T-helper 22 cell (primary cell): ENCODE data around the gene DBF4B.
"Not testable (repeated sequence)": the region's sequence is repeated elsewhere in the genome, so short reads cannot be mapped to it uniquely, and the experiment has no call there.

Experiments
- DNase-seq: peaks from one replicate; pipeline ENCODE4 v3.0.0-alpha.2; 2020; ENCODE audit warnings: low read depth

The DBF4B gene, protein sequence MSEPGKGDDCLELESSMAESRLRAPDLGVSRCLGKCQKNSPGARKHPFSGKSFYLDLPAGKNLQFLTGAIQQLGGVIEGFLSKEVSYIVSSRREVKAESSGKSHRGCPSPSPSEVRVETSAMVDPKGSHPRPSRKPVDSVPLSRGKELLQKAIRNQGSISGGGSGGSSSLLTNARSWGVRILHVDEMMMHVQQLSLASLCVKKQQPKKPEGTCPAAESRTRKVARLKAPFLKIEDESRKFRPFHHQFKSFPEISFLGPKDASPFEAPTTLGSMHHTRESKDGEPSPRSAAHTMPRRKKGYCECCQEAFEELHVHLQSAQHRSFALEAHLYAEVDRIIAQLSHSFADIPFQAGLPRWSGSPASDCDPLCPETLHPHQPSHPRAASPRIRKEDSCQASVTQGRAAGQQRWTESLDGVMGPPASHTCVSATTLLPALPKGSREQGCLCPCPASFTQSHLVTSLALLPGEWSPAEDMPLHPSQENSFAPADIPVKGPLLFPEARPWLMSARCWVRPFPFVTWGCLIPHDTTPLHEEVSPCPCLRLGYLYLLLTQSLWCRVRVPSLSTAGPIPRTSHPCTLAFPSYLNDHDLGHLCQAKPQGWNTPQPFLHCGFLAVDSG

DNA sequence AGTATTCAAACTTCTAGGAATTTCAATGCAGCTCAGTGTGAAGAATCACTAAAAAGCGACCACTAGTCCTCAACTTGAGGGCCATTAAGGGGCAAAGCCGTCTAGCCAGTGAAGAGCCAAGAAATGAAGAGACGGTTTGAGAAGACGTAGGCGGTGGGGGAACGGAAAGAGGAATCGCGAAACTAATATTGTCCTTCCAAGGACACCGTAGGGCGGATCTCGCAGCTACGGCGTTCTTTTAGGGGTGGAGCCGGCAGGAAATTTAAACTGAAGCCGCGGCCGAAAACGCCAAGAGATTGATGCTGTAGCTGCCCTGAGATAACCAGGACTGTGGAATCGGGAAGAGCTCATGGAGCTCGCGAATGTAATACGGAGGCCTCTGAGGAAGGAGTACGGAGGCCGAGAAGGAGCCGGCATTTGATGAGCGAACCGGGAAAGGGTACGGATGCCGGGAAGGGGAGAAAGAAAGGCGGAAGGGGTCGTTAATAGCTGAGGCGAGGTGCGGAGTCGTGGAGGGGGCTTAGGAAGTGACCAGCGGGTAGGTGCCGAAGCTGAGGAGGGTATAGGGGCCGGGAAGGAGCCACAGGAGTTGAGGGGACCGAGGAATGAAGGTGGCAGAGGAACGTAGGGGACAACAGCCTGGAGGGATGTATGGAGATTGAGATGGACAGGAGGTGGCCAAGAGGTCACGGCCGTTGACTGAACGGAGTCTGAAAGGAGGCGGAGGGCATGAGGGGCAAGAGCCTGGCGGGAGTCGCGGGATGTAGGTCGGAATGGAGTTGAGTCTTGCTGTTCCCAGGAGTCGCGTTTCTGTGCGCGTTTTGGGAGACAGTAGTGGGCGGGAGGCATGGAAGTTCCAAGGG, at the start of gene DBF4B:
Gene DBF4B (plus strand): TSS at position 265 of the 863 bp plus-strand sequence. CDS start 156 bp downstream, at position 421.
- DNase-seq: peak; percentile 69

DNA sequence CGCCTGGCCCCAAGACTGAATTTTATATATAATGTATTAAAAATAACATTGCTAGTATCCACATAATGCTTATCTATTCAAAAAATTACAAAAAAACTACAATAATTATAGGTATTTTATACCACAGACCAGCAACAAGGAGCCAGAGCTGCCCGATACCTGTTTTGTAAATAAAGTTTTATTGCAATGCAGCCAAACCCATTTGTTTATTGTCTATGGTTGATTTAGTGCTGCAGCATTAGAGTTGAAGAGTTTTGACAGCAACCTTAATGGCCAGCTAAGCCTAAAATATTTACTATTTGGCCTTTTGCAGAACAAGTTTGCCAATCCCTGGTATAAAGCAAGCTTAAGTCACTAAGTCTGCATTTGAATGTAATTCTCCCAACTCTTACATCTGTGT, 46.6 kb upstream of the DBF4B start:
- no peak for DNase-seq

DNA sequence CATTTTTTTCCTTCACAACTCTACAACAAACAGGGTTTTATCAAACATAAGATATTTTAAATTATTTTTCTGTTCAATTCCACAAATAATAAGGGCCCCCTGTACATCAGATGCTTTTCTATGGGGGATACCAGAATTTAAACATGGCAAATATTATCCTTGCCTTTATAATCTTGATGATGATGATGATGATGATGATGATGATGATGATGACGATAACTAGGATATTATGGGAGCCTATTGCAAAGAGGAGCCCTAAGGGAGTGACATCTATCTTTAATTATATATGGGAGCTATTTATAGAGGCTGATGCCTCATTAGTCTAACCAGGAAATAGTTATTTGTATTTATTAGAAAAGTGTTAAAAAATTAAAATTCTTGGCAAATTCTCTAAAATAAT, 45.4 kb upstream of the DBF4B start:
- DNase-seq: no peak

DNA sequence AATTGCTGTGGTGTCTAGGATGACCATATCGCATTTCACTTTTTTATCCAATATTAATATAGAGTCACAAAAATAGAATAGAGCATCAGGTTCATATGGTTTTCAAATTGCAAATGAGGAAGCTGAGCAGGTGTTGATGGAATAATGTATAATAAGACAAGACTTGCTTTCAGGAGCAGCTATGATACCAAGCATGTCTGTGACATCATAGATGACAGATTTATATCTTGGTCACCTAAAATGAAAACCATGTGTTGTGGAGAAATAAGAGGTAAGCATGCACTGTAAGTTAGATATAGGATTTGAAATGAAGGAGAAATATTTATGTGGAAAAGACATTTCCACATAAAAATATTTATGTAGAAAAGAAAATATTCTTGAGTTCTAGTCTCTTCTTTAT, 43.6 kb upstream of the DBF4B start:
- no peak for DNase-seq

DNA sequence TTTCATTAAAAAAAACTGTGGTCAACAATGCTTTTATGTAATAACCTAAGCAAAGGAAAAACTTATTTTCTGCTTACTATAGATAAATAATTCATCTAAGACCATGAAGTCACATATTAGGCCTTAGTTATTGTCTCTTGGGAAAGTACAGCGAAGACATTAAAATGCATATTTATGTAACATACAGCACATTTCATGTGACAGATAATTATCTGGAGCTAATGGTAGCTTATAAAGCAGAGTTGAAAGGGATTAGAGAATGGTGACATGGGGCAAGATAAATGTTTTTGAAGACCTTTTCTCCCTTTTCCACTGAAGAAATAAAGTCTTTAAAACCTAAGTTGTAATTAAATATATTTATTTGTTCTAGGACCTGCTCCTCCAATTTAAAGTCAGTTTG, 42.5 kb upstream of the DBF4B start:
- DNase-seq: no peak

DNA sequence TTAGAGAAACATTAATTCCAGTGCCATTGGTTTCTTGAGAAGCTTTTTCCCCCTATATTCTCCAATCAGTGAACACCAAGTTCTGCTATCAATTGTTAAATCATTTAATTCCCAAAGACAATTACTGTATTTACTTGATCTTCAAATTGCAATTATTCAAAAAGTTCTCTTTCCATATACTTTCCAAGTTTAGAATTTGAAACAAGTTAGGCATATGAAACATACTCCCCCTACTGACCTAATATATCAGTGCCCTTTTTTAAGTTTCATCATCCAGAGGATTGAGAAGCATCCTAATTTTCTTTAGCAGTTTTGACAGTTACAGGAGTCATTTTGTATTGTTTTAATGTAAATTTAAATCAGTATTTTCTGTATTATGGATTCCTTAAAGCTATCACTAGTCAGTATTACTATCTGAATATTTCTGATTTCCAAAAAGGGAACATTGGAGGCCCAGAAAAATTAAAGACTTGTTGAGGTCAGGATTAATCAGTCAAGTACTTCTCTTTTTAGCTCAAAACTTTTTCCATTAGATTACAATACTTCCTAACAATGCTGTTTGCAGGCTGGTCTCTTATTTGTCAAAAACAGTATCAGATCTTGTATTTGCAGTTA, 35.9 kb upstream of the DBF4B start:
- DNase-seq: no peak

DNA sequence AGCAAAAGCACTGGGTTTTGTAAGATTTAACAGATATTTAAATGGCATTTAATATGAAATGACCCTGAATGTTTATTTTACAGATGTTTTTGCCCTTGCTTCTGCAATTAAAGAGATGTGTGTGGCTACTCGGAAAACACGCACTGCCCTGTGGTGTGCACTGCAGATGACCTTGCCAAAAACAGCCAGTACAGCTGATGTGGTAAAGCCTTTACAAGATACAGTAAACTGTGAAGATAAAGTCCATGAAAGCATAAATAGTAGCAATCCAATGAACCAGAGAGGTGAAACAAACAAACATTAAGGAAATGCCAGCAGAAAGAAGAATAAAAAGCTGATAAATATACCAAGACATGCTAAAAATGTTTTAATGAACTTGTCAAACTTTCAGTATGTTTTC, 34.6 kb upstream of the DBF4B start:
- no peak for DNase-seq

GRCh38 chr17:44677136-44677535, 31.3 kb upstream of the DBF4B start:
- DNase-seq: no peak

GRCh38 chr17:44683303-44683702, 25.2 kb upstream of the DBF4B start:
- not testable (repeated sequence) for DNase-seq

DNA sequence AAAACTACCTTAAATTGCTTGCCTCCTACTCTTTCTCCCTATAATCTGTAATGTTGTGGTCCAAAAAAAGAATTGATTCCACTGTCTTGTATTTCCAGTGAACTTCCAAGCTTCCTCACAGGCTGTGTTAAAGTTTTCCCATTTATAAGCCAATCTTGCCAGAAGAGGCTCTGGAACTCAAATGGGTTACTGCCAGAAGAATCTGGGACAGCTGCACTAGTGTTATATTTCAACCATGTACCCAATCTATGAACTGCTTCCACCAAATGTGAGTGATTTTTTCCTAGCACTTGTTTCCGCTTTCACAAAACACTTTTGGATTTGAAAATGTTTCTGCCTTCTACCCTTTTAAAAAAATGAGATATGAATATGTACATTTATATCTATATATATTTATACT, 20.7 kb upstream of the DBF4B start:
- DNase-seq: no peak

- DNase-seq: no peak
Observed at GRCh38 chr17:44688200-44688599, 20.3 kb upstream of the DBF4B start.

- no peak for DNase-seq
Observed at GRCh38 chr17:44688675-44689476, 19.6 kb upstream of the DBF4B start.

DNA sequence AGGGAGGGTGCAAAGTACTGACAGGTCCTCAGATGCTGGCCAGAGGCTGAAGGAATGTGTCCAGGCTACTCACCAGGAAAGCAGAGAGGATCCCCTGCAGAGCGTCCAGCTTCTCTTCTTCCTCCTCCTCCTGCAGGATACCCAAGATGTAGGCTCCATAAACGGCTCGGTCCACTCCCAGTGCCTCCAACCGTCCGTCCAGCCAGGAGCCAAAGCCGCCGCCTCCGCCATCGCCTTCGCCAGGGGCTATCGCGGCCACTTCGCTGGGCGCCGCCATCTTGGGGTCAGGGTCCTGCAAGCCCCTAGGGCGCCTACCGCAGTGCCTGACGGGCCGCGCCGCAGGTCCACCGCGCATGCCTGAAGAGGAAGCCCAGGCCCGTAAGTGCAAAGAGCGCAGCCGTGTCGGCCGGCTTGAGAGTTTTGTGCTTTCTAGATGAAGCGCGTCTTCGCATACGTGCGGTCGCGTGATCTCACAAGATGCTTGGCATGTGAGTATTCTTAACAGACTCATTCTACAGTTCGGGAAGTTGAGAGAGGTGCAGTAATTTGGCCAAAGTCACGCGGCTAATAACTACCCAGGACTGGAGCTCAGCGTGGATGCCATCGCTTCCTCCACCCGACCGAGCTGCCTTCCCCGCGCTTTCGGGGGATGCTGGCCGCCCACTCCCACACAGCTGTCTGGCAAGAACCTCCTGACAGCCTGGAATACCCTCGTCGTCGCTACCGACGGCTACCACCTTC, 18.8 kb upstream of the DBF4B start, which contains the start of gene CCDC43:
Gene CCDC43 (minus strand): TSS at position 300 of the 741 bp plus-strand sequence. CDS start 23 bp downstream, at position 277.
- DNase-seq: peak; percentile 84

DNA sequence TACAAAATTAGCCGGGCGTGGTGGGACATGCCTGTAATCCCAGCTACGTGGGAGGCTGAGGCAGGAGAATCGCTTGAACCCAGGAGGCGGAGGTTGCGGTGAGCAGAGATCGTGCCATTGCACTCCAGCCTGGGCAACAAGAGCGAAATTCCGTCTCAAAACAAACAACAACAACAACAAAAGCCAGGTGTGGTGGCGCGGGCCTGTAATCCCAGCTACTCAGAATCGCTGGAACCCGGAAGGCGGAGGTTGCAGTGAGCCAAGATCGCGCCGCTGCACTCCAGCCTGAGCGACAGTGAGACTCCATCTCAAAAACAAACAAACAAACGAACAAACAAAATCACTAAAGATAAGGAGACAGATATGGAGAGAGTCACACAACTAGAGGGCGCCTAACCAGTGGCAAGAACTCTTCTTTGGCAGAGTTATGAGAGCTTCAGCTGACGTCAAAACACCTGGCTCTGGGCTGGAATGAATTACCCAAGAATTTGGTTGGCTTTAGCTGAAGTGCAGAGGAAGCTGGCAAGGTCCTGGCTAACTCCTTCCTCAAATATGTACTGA, 17.6 kb upstream of the DBF4B start:
- DNase-seq: not testable (repeated sequence)

GRCh38 chr17:44693609-44694008, 14.9 kb upstream of the DBF4B start:
- DNase-seq: no peak

GRCh38 chr17:44700288-44700687, 8.2 kb upstream of the DBF4B start:
- DNase-seq: not testable (repeated sequence)

DNA sequence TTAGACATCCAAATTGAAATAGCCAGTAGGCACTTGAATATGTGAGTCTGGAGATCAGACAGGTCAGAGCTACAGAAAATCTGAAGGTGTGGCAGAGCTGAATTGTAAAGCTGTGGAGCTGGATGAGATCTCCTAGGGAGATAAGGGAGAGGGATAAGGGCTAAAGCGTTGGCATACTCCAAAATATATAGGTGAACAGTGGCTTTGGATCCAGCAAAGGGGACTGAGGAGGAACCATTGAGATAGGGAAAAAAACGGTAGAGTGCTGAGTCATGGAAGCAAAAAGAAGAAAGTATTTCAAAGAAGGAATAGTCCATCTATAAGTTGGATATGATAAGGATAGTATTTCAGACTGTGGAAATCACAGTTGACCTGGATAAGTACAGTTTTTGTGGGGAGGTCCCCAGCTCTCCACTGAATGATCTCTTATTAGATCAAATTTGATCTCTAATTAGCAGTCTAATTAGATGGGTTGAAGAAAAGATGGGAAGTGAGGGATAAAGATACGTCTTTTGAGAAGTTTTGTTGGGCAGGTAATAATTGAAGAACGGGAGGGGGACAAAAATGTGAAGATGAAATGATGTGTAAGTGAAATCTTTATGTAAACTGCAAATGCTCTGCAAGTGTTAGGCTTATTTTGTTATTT, 587 bp upstream of the DBF4B start:
- no peak for DNase-seq

DNA sequence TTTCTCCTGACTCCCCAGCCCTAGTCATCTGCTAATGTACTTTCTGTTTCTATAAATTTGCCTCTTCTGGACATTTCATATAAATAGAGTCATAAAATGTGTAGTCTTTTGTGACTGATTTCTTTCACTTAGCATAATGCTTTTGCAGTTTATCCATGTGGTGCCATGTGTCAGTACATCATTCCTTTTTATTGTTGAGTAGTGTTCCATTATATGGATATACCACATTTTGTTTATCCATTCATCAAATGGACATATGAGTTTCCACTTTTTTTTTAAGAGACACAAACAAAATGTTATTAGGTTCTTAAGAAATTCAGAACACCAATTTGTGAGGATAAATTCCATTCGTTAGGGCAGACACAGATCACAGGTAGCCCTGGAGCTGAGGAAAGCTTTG, 11.0 kb downstream of the DBF4B start:
- no peak for DNase-seq

DNA sequence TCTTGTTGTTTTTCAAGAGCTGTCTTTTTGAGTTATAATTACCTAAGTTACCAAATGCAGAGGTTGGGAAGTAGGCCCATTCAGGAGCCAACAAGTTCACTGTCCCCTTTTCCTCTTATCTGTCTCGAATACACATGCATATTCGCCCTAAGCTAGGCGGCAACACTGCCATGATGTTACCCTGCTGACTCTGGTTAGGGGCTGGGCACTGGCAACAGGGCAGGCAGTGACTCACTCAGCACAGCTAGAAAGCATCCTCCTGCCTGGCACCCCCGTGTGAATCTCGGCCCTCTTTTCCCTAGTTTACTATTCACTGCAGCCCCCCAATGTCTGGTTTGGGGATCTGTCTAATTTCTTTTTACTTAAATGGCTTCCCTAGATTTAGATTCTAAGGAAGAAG, 13.8 kb downstream of the DBF4B start:
- DNase-seq: no peak

DNA sequence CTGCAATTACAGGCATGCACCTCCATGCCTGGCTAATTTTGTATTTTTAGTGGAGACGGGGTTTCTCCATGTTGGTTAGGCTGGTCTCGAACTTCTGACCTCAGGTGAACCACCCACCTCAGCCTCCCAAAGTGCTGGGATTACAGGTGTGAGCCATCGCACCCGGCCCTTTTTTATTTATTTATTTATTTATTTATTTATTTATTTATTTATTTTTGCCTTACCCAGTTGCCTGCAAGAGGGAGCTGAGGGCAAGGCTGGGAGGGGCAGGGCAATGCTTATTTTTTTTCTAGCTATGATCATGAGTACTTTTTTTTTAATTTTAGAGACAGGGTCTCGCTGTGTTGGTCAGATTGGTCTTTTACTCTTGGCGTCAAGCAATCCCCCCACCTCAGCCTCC, 17.7 kb downstream of the DBF4B start:
- DNase-seq: not testable (repeated sequence)
